Activated CD8-positive, alpha-beta memory T cell treated with anti-CD3 and anti-CD28 coated beads, Interleukin-2, amount 50 U/mL, for 48 hours (primary cell): ENCODE results near the gene PSMD13.

Experiments
- DNase-seq: peaks from one replicate; pipeline ENCODE4 v3.0.0-alpha.2; 2020

The PSMD13 gene

DNA sequence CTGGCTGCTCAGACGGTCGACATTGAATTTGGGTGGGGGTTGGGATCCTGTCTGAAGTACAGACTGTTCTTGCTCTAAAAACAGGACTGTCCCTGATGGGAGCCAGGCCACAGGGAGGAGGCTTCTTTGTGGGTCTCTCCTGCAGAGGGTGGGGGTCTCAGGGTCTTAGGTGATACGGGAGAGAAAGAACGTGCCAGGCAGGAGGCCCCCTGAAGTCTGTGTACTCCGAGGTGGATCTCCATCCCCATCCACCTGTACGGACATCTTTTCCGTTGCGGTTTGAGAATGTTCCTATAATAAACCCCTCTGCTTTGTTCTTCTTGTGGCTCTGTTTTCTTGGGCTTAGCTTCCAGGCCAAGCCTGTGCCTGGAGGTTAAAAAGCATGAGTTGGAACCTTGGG is 15.9 kb downstream of the PSMD13 start:
- DNase-seq = no peak

- no peak for DNase-seq
Observed at GRCh38 chr11:253160-253885, 16.5 kb downstream of the PSMD13 start.

DNA sequence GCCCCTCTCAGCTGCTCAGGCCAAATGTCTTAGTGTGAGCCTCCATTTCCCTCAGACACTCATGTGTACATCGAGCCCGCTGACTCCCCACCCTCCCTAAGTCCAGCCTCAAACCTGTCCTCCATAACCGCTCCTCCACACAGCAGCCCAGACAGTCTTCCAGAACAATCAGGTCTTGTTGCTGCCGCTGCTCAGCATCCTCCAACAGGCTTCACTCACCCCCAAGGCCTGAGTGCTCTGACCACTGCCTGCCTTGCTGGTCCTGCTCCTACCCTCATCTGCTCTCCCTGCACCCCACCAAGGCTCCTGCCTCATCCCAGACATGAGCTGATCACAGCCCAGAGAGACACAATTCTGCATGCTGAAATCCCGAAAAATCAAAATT is 17.1 kb downstream of the PSMD13 start:
- no peak for DNase-seq

DNA sequence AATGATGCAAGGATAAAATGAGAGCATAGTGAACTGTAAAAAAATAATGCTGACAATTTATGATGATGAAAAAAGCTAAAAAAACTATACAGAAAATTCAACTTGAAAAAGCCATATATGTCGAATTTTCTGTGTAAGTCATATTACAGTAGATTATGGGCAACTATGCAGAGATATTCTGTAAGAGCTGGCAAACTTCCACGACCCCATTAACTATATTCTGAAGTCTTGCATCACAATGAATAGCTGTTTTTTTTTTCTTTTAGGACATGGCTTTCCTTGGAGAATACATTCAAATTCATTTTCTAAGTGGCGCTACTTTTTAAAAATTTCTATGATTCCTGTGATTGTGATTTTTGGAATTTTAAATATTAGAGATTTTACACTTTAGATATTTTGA is 18.4 kb downstream of the PSMD13 start:
- no peak for DNase-seq

- no peak for DNase-seq
Observed at GRCh38 chr11:255816-256215, 19.0 kb downstream of the PSMD13 start.

DNA sequence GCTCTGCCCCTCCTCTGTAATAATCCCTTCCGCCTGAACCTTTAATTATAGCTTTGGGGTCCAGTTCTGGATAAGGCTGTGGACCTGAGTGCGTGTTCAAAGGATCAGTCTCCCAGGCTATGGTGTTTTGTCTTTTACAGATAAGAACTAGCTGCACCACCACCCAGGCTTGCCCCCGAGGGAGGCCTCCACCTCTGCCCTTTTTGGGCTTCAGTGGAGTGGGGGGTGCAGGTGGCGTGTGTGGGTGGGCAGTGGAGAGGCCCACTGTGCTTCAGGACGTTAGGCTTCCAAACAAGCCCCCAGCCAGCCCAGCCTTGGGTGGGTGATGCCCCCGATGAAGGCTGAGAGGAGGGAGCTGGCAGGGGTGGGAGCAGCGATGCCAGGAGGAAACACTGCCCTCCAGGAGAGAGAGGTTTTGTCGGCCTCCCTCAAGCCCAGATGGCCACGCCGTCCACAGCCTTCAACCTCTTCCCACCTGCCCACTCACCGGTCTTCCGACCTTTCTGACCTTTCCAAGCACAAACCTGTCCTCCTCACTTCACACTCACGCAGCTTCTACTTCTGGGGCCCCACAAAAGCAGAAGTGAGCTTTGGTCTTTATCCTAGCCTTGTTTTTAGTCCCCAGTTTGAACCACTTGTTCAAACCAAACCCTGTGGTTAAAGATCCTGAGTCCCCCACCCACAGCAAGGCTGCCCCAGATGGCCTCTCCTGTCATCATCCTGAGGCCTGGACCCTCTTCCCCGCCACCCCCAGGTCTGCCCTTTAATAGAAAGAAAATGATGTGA is 20.4 kb downstream of the PSMD13 start:
- no peak for DNase-seq

GRCh38 chr11:257766-258493 is 21.2 kb downstream of the PSMD13 start:
- DNase-seq = no peak

- no peak for DNase-seq
Observed at GRCh38 chr11:259413-259812, 22.6 kb downstream of the PSMD13 start.

- no peak for DNase-seq
Observed at GRCh38 chr11:261624-262023, 24.8 kb downstream of the PSMD13 start.

- DNase-seq = peak; percentile 73
Observed at GRCh38 chr11:266676-267439, 30.1 kb downstream of the PSMD13 start.

DNA sequence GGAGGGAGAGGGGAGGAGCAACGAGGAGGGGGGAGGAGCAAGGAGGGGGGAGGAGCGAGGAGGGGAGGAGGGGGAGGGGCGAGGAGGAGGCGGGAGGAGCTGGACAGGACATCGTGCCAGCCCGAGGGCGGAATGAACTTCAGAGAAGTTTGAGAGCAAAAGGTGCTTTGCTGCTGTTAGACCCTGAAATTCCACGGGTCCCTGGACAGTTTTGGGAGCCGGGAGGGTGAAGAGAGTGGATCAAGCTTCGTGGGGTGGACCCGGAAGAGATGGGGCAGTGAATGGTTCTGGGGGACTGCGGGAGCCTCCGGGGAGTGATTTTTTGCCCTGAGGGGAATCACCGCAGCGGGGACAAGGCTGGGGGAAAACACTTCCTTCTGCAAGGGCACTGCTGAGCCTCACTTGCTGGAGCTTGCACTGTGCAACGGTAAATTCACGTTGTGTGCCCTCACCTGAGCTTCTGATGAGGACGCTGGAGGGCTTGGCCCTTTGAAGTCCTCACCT is 30.8 kb downstream of the PSMD13 start:
- DNase-seq = peak; percentile 84

GRCh38 chr11:268716-269145 is 32.0 kb downstream of the PSMD13 start:
- peak; percentile 74 for DNase-seq

GRCh38 chr11:269146-269890 is 32.5 kb downstream of the PSMD13 start:
- DNase-seq = peak; percentile 67

GRCh38 chr11:270451-271318 is 33.9 kb downstream of the PSMD13 start:
- DNase-seq = no peak

- DNase-seq = no peak
Observed at GRCh38 chr11:271319-271715, 34.5 kb downstream of the PSMD13 start.

DNA sequence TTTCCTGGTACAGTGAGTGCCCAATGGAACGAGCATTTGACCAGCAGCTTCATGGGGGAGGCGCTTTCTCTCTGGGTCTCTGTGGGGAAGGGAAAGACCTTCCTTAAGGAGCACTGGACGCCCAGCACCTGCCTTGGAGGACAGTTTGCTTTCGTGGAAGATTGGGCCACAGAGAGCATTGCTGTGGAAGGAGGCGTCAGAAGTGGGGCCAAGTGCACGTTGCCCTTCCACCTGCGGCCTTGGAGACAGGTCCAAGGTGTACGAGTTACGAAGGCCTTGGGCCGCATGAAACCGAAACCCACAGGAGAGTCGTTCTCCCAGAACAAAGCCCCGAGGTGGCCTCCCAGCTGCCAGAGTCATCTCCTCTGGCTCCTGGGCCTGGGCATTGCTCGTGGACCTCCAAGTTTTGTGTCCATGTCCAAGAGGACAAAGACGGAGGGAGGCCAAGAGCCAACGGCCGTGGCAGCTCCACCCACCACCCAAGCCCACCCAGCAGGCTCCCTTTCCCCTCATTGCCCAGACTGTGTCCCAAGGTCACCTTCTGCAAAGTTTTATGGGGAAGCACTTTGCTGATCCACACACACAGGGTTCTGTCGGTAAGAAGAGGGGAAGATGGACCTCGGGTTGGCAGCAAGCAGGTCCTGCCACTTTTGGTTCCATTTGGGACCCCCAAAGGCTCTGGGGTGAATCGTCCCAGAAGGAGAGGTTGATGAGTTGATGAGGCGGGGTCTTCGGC is 35.6 kb downstream of the PSMD13 start:
- no peak for DNase-seq

GRCh38 chr11:272931-273198 is 36.1 kb downstream of the PSMD13 start:
- DNase-seq = no peak

- DNase-seq = no peak
Observed at GRCh38 chr11:276219-276618, 39.4 kb downstream of the PSMD13 start.

DNA sequence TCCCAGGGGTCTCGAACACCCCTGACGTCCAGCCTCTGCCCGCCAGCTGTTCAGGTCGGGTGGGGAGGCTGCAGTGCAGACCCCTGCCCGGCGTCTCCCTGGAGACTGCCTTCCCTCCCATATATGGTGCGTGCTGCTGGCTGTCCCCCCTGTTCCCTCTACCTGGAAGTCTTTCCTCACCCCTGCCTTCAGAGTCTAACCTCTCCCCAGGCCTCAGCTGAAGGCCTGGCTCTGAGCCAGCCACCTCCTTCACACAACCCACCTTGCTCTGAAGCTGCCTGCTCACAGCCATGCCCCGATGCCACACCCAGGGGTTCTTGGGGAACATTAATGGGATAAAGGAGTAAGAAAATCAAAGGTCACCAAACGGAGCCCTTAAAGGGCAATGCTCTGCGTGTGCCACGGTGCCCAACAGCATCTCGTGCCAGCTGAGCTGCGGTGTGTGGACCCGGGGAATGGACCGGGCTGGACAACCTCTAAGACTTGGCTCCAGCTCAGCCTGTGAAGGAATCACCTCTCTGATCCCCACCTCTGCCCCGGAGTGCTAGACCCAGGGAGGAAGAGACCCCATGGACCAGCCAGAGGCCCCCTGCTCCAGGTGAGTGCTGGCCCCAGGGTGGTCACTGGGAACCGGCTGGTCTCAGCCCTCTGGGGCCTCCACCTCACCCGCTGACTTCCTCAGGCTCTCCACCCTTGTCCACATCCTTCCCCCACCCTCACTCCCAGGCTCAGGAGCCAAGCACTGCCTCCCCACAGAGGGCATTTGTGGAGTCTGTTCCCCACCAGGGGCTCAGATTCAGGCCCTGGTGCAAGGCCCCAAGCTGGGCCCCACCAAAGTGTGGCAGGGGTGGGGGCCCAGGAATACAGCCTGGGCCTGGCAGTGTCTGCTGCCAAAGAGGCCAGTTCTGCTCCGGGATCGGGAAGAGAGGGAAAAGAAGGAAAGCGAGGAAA is 41.5 kb downstream of the PSMD13 start, which contains the start of gene NLRP6:
Gene NLRP6, plus strand, starts transcription at position 407 of the 951 bp plus-strand sequence. Its CDS starts 163 bp downstream, at position 570.
- no peak for DNase-seq
